ENCODE data around the gene PLEKHM1. TPM values are rescaled to one million over a fixed set of nuclear protein-coding genes. Genes with fewer than 3 reads are reported as not detected.
"Not testable (repeated sequence)": the region's sequence is repeated elsewhere in the genome, so short reads cannot be mapped to it uniquely, and the experiment has no call there.

Gene PLEKHM1
- total and polyA plus RNA-seq, 9 donors = 13.0 to 38.4 (median 33.5) TPM

GRCh38 chr17:45447650-45448049, 42.9 kb downstream of the PLEKHM1 start:
- H3K4me1 ChIP-seq (ENCODE audit: insufficient read depth); DNase-seq; intact Hi-C loops (cut with DNase I); H3K4me3 ChIP-seq; H3K27me3 ChIP-seq; H3K36me3 ChIP-seq; H3K9me3 ChIP-seq; H3K27ac ChIP-seq: not testable (repeated sequence)
- WGBS, 3 donors = 80 to 82% (median 81%) methylated on average over 14 of the region's 14 CpGs

GRCh38 chr17:45446872-45447625, 43.5 kb downstream of the PLEKHM1 start:
- WGBS, 3 donors = 82 to 84% (median 82%) methylated on average over 8 of the region's 8 CpGs
- H3K9me3 ChIP-seq; DNase-seq; H3K4me3 ChIP-seq; H3K27me3 ChIP-seq; H3K36me3 ChIP-seq; H3K4me1 ChIP-seq (ENCODE audit: insufficient read depth); intact Hi-C loops (cut with DNase I); H3K27ac ChIP-seq: not testable (repeated sequence)

- H3K27me3 ChIP-seq; H3K36me3 ChIP-seq; DNase-seq; H3K4me3 ChIP-seq; H3K4me1 ChIP-seq (ENCODE audit: insufficient read depth); intact Hi-C loops (cut with DNase I); H3K27ac ChIP-seq; H3K9me3 ChIP-seq: not testable (repeated sequence)
- WGBS, 3 donors = 69 to 74% (median 71%) methylated on average over 15 to 16 of the region's 16 CpGs
Observed at GRCh38 chr17:45445901-45446743, 44.4 kb downstream of the PLEKHM1 start.

- DNase-seq; H3K27me3 ChIP-seq; H3K9me3 ChIP-seq; H3K36me3 ChIP-seq; intact Hi-C loops (cut with DNase I); H3K4me3 ChIP-seq; H3K4me1 ChIP-seq (ENCODE audit: insufficient read depth); H3K27ac ChIP-seq: not testable (repeated sequence)
- 86 to 91% (median 88%) methylated on average over 20 to 21 of the region's 21 CpGs for WGBS, 3 donors
Observed at GRCh38 chr17:45444856-45445820, 45.4 kb downstream of the PLEKHM1 start.

- intact Hi-C loops (cut with DNase I) = not testable (repeated sequence)
Observed at GRCh38 chr17:45444301-45444700, 46.2 kb downstream of the PLEKHM1 start.

GRCh38 chr17:45443371-45444260, 46.9 kb downstream of the PLEKHM1 start:
- intact Hi-C loops (cut with DNase I); H3K4me1 ChIP-seq (ENCODE audit: insufficient read depth); H3K36me3 ChIP-seq; H3K27ac ChIP-seq; H3K27me3 ChIP-seq; H3K9me3 ChIP-seq; H3K4me3 ChIP-seq; DNase-seq: not testable (repeated sequence)
- 72 to 84% (median 83%) methylated on average over 9 to 10 of the region's 10 CpGs for WGBS, 3 donors

More at GRCh38 chr17:45444301-45444700, 46.2 kb downstream of the PLEKHM1 start:
- not testable (repeated sequence) for H3K36me3 ChIP-seq; H3K27me3 ChIP-seq; H3K27ac ChIP-seq; H3K9me3 ChIP-seq; DNase-seq; H3K4me3 ChIP-seq; H3K4me1 ChIP-seq (ENCODE audit: insufficient read depth)
- 88 to 90% (median 89%) methylated on average over 10 of the region's 10 CpGs for WGBS, 3 donors
